GM12801 (cell line): Measurements from ENCODE around the gene TMEM175.

Source experiments
- TF ChIP-seq, protein P1 (sequence below): IDR thresholded peaks from one replicate; pipeline ENCODE4 v1.5.1; 2011; ENCODE audit warnings: control low read depth; ENCODE audit not compliant: insufficient read length; ENCODE audit errors: extremely low read depth

The TMEM175 gene

DNA sequence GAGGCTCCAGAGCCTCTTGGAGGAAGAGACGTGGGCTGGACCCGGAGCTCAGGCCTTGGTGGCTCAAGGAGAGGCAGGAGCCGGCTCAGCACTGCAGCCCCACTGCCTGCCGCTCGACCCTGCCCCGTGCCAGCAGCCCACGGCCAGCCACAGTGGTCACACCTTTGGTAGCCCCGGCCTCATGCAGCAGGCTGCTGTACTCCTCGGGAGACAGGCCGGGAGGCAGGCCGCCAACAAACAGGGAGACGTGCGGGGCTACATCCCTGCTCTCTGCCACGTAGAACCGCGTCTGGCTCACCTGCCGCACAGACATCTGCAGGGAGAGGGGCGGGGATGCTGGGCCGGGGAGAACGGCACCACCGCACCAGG is 33.5 kb downstream of the TMEM175 start:
- TF ChIP-seq, protein P1, sequence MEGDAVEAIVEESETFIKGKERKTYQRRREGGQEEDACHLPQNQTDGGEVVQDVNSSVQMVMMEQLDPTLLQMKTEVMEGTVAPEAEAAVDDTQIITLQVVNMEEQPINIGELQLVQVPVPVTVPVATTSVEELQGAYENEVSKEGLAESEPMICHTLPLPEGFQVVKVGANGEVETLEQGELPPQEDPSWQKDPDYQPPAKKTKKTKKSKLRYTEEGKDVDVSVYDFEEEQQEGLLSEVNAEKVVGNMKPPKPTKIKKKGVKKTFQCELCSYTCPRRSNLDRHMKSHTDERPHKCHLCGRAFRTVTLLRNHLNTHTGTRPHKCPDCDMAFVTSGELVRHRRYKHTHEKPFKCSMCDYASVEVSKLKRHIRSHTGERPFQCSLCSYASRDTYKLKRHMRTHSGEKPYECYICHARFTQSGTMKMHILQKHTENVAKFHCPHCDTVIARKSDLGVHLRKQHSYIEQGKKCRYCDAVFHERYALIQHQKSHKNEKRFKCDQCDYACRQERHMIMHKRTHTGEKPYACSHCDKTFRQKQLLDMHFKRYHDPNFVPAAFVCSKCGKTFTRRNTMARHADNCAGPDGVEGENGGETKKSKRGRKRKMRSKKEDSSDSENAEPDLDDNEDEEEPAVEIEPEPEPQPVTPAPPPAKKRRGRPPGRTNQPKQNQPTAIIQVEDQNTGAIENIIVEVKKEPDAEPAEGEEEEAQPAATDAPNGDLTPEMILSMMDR = no peak

DNA sequence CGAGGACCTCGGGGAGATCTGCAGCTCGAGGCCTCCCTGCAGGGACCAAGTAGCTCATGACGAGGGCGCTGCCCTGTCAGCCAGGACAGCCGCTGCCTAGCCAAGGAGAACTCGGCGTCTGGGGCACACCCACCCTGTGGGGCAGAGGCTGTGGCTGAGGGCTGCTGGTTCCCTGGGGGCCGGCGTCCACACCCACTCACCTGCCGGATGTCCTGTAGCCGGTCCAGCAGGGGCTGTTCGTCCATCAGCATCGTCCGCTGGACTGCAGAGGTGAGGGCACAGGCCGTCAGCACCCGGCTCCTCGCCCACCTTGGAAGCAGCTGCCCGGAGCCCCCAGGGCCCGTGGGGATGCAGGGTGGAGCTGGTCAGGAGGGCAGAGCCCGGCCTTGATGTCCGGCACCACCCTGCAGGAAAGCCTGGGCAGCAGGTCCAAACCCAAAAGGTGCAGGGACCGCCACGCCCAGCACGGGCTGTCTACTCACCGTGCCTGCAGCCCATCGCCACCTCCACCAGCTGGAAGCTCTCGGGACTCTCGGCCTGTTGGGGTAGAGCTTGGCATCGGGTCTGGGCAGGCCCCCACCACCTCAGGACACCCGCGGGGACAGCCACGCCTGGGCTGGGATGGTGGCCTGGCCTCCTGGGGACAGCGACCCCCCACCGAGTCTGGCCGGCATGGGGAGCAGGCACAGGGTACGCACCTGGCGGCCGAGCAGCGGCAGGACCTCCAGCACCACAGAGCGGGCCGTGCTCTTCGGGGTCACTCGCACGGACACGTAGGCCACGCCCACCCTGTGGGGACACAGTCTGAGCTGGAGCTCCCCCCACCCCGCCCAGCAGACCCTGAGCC is 34.2 kb downstream of the TMEM175 start:
- TF ChIP-seq, protein P1 = no peak

DNA sequence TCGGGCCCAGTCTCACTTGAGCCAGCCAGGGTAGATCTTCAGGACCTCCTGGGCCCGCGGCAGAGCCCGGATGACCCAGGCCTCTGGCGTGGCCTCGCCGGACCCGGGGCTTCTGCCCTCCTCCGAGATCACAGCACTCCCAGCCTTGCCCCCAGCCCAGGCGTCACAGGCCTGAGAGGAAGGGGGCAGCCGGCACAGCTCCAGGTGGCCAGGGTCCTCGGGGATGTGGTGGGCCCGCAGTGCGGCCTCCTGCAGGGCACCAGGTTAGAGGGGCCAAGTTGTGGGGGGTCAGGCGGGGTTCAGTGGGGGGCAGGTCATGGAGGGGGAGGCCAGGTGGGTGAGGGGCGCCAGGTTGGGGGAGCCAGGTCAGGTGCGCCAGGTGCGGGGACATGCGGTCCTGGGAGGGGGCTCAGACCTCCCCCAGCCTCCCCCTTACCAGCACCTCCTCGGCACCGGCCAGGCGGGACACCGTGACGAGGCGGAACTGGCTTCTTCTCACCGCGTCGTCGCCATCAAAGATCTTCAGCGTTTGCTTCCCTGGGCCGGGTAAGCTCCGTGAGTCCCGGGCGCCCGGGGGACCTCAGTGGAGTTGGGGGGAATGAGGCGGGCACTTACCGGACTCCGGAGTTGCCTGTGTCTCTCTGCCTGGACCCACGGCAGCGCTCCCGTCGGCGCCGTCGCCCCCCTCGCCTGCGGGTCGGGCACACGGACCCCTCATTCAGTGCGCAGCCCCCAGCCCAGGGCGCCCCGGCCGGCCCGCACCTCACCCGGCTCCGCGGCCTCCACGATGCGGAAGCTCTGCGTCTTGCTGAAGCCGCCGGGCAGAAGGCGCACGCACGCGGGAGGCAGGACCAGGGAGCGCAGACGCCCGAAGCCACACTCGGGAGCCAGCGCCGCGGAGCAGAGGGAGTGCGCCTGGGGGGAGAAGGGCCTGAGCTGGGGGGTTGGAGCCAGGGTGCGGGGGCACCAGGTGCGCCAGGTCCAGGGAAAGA is 35.1 kb downstream of the TMEM175 start:
- TF ChIP-seq, protein P1 = no peak

DNA sequence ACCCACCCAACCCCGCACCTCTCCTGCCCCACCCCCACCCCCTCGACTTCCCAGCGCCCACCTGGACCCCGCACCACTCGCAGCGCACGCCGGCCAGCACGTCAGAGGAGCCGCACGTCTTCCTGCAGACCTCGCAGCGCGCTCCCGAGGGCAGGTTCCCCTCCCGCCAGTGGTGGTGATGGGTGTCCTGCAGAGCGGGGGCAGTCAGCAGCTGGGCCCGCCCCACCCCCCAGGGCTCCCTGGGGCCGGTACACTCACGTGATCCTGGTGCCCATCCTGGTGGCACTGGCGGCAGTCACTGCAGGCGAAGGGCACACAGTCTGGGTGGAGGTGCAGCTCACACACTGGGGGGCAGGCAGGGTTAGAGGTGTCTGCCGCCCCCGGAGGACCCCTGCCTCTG is 36.0 kb downstream of the TMEM175 start:
- TF ChIP-seq, protein P1 = no peak

DNA sequence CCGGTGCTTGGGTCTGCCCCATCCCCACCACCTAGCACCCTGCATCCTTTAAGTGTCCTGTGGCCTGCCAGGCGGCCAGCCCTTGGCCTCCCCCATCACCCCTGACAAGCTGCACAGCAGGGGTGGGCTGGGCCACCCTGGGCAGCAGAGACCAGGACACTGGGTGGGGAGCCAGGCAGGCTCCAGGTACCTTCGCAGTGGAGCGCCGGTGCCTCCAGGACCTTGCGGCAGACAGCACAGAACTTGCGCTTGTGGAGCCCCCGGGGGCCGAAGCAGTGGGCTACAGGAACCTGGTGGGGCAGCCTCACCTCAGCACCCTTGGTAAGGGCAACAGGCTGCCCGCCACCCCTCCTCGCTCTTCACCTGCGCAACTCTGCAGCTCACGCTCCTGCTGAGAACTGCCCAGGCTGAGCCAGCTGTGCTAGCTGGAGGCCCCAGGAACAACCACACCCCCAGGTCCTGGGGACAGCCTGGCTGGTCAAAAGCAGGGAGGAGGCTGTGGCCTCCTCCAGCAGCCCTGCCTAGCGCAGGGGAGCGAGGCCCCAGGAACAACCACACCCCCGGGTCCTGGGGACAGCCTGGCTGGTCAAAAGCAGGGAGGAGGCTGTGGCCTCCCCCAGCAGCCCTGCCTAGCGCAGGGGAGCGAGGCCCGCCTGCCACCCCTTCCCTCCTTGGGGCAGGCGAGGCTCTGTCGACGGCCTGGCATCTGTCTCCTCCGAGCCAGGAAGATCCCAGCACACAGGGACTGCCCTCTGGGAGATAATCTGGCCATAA is 36.5 kb downstream of the TMEM175 start:
- TF ChIP-seq, protein P1 = no peak

DNA sequence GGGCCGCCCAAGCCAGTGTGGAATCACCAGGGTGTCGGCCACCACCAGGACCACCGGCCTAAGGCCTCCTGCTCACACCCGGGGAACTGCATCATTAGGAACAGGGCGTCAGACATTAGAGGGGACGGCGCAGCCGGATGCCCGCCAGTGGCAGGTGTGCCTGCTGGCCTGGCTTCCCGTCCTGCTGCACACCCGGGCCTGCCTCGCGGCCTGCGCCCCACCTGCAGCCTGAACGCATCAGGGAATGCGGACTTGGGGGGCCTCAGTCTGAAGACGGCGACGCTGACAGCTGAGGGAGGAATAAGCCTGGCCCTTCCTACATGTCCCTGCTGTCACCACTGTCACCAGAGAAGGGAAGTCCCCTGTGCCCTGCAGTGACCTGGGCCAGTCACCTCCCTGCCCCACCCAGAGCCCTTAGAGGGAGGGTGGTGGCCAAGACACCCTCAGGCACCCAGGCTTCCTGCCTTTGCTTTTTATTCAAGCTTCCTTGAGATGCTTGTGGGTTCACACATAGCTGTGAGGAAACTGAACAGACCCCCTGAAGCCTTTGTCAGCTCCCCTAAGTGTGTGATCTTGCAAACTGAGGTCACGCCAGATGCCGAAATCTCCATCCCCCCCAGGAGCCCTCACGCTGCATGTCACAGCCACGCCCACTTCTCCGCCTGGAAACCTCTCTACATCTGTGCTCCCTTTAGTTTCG is 37.9 kb downstream of the TMEM175 start:
- TF ChIP-seq, protein P1 = no peak
